Nephron progenitor cell (in vitro differentiated cells): ENCODE measurements around the gene SH2D1B.

ENCODE experiments used
- DNase-seq: peaks from one replicate; pipeline ENCODE4 v3.0.0; 2021
- H3K27ac Mint-ChIP-seq: 2 replicates; pipeline ENCODE4 v1.8.0; 2021; ENCODE audit warnings: mild to moderate bottlenecking, moderate library complexity, mixed read lengths
- H3K27me3 Mint-ChIP-seq: 2 replicates; pipeline ENCODE4 v1.8.0; 2021; ENCODE audit warnings: mild to moderate bottlenecking, low read depth, mixed read lengths; ENCODE audit not compliant: poor library complexity
- H3K36me3 Mint-ChIP-seq: 2 replicates; pipeline ENCODE4 v1.8.0; 2021; ENCODE audit warnings: low read depth, mixed read lengths
- H3K4me1 Mint-ChIP-seq: 2 replicates; pipeline ENCODE4 v1.8.0; 2021; ENCODE audit warnings: mixed read lengths
- H3K4me3 Mint-ChIP-seq: 2 replicates; pipeline ENCODE4 v1.8.0; 2021; ENCODE audit warnings: mild to moderate bottlenecking, moderate library complexity, mixed read lengths
- H3K9me3 Mint-ChIP-seq: 2 replicates; pipeline ENCODE4 v1.8.0; 2021; ENCODE audit warnings: mild to moderate bottlenecking, moderate library complexity, mixed read lengths
- TF ChIP-seq, protein P1 (sequence below): fragments of 200-600 bp; sonication (generic); IDR thresholded peaks from 2 replicates; pipeline ENCODE4 v1.5.0; 2021; ENCODE audit warnings: antibody characterized with exemption

Gene SH2D1B

DNA sequence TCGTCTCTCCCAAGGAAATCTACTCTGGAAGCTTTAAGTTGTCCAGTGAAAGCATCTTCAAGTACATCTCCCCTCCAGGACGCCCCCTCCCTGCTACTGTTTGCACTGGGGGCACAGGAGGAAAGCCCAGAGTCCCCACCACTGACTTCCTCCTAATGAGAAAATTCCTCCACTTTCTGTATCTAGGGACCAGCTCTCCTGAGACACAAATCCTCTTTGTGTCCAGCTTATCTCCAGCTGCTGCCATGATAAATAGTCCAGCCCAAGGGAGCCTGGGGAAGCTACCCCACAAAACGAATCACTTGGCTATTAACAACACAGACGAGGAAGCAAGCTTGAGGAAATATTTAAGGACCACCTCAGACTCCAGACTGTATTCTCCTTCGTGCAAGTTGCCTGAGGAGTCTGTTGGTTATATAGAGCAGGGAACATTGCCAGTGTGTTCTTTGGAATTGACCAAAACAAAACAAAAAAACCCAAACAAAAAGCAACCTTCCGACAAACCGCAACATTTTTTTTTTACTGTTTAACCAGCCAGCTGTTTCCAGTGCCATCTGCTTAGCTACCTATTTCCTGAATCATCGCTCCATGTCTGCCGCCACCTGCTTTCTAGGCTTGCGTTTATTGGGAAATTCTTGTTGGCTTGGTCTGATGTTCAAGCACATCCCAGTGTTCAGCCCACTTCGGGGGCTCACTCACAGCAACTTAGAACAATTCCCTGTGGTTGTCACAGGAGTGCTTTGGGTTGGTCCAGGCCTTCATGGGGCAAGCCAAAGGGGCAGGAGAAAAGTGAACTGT is 22.7 kb downstream of the SH2D1B start:
- no peak for DNase-seq
- H3K27me3 Mint-ChIP-seq, result peaks cover 14% of the 10 kb centered on the region
- peaks cover 40% of the 10 kb centered on the region for H3K4me1 Mint-ChIP-seq
- H3K4me3 Mint-ChIP-seq, result peak overlapping the region; percentile 4
- H3K9me3 Mint-ChIP-seq, result no peaks in the 10 kb centered on the region
- TF ChIP-seq, protein P1, sequence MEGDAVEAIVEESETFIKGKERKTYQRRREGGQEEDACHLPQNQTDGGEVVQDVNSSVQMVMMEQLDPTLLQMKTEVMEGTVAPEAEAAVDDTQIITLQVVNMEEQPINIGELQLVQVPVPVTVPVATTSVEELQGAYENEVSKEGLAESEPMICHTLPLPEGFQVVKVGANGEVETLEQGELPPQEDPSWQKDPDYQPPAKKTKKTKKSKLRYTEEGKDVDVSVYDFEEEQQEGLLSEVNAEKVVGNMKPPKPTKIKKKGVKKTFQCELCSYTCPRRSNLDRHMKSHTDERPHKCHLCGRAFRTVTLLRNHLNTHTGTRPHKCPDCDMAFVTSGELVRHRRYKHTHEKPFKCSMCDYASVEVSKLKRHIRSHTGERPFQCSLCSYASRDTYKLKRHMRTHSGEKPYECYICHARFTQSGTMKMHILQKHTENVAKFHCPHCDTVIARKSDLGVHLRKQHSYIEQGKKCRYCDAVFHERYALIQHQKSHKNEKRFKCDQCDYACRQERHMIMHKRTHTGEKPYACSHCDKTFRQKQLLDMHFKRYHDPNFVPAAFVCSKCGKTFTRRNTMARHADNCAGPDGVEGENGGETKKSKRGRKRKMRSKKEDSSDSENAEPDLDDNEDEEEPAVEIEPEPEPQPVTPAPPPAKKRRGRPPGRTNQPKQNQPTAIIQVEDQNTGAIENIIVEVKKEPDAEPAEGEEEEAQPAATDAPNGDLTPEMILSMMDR, result no peak
- H3K27ac Mint-ChIP-seq, result no peak overlapping the region
- H3K36me3 Mint-ChIP-seq, result no peaks in the 10 kb centered on the region

GRCh38 chr1:162388615-162389014 is 23.3 kb downstream of the SH2D1B start:
- TF ChIP-seq, protein P1, result no peak
- Mint-ChIP-seq H3K9me3 (no peaks in the 10 kb centered on the region), H3K36me3 (peaks cover 2% of the 10 kb centered on the region), H3K27me3 (peaks cover 14% of the 10 kb centered on the region), H3K4me3 (peak overlapping the region; percentile 4), H3K27ac (no peak overlapping the region), H3K4me1 (peaks cover 46% of the 10 kb centered on the region)
- no peak for DNase-seq

DNA sequence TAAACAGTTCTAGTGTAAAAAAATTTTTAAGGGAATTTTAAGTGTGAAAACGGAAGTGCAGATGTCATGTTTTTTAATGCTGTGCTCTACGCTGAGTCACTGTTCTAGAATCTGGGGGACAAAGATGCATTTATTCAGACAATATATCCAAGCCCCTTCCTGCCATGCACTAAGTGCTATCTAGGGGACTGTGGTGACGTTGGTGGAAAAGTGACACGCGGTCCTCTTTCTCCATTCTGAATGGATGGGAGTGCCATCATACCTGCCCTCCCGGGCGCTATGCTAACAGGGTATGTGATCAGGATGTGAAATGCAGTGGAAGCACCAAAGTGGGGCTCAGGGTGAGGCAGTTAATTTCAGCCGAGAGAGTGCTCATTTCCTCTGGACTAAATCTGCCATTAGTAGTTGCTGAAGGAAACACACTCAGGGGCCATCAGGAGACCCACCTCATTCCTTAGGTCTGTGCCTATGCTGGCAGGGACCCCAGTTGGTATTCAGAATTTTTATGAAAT is 23.8 kb downstream of the SH2D1B start:
- H3K27me3 Mint-ChIP-seq, result peaks cover 14% of the 10 kb centered on the region
- H3K4me1 Mint-ChIP-seq, result peaks cover 48% of the 10 kb centered on the region
- peaks cover 4% of the 10 kb centered on the region for H3K36me3 Mint-ChIP-seq
- TF ChIP-seq, protein P1, result no peak
- no peak overlapping the region for H3K27ac Mint-ChIP-seq
- DNase-seq, result no peak
- no peak overlapping the region for H3K4me3 Mint-ChIP-seq
- no peaks in the 10 kb centered on the region for H3K9me3 Mint-ChIP-seq

GRCh38 chr1:162387226-162388082 is 24.5 kb downstream of the SH2D1B start:
- Mint-ChIP-seq H3K27me3 (peaks cover 14% of the 10 kb centered on the region), H3K27ac (no peak overlapping the region), H3K4me3 (no peak overlapping the region), H3K9me3 (no peaks in the 10 kb centered on the region), H3K4me1 (peaks cover 48% of the 10 kb centered on the region), H3K36me3 (peaks cover 4% of the 10 kb centered on the region)
- no peak for DNase-seq
- TF ChIP-seq, protein P1, result no peak

DNA sequence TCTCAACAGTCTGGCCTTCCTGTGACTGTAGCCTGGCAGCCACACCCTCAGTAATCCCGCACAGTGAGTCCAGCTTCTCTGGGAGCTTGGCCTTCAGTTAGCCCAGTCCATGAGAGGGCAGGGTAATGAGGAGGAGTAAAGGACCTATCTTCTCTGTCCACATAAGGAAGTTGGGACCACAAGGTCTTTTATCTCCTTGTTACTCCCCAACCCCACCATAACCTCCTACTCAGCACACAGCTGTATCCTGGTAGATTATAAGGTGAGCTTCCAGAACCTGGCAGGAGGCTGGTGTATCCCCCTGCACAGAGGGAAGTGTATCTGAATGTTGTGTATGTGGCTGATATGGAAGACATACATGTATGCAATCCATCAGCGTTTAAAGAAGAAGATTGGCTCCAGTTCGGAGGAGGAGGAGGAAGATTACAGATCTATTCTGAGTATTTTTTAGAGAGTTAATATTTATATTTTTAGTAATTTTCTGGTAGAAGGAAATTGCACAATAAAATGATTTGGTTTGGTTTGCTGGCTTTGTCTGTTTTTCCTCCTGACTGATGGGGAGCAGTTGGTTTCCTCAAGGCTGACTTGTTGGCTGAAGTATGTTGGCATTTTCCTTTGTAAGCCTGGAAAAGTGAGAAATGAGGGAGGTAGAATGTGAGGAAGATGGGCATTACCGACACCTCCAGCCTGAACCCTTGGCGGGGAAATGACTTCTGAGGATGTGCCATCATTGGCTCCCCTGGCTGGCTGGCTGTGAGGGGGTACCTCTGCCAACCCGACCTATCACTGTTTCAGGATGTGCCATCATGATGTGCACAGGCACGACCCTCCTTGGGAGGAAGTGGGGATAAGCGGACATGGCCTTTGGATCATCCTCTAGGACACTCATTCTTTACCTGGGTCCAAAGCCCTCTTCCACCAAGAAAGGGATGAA is 25.4 kb downstream of the SH2D1B start:
- Mint-ChIP-seq H3K27me3 (peaks cover 10% of the 10 kb centered on the region), H3K4me1 (peaks cover 43% of the 10 kb centered on the region), H3K4me3 (no peak overlapping the region), H3K9me3 (no peaks in the 10 kb centered on the region), H3K36me3 (peaks cover 4% of the 10 kb centered on the region), H3K27ac (no peak overlapping the region)
- TF ChIP-seq, protein P1, result no peak
- no peak for DNase-seq
